Neural cell (in vitro differentiated cells): ENCODE results near the gene SYT6.

ENCODE experiments used
- EP300 ChIP-seq: fragments of 450-650 bp; conservative IDR thresholded peaks from 2 replicates; pipeline ENCODE4 v1.6.1; 2014; ENCODE audit warnings: antibody characterized with exemption, mild to moderate bottlenecking, moderate library complexity; ENCODE audit not compliant: poor library complexity, severe bottlenecking
- EZH2 ChIP-seq: fragments of 200-600, 300-800 bp; shearing (Covaris generic), sonication (generic); IDR thresholded peaks from 2 replicates; pipeline ENCODE4 v1.6.1; 2014; ENCODE audit warnings: antibody characterized with exemption, low read length, borderline replicate concordance, mild to moderate bottlenecking; ENCODE audit not compliant: insufficient read depth, poor library complexity, severe bottlenecking
- POLR2AphosphoS5 ChIP-seq: IDR thresholded peaks from 2 replicates; pipeline ENCODE4 v1.6.1; 2012
- RAD21 ChIP-seq: fragments of 450-650 bp; conservative IDR thresholded peaks from 2 replicates; pipeline ENCODE4 v1.6.1; 2014; ENCODE audit warnings: antibody characterized with exemption, mild to moderate bottlenecking, moderate library complexity
- SMC3 ChIP-seq: fragments of 450-650 bp; conservative IDR thresholded peaks from 2 replicates; pipeline ENCODE4 v1.6.1; 2014; ENCODE audit warnings: antibody characterized with exemption, mild to moderate bottlenecking, moderate library complexity; ENCODE audit not compliant: poor library complexity
- TF ChIP-seq, protein P1 (sequence below): fragments of 450-650 bp; IDR thresholded peaks from 2 replicates; pipeline ENCODE4 v1.5.1; 2014; ENCODE audit warnings: antibody characterized with exemption, mild to moderate bottlenecking, moderate library complexity; ENCODE audit not compliant: poor library complexity, severe bottlenecking
- TF ChIP-seq, protein P2 (sequence below): IDR thresholded peaks from 2 replicates; pipeline ENCODE4 v1.6.1; 2012; ENCODE audit warnings: borderline replicate concordance

DNA sequence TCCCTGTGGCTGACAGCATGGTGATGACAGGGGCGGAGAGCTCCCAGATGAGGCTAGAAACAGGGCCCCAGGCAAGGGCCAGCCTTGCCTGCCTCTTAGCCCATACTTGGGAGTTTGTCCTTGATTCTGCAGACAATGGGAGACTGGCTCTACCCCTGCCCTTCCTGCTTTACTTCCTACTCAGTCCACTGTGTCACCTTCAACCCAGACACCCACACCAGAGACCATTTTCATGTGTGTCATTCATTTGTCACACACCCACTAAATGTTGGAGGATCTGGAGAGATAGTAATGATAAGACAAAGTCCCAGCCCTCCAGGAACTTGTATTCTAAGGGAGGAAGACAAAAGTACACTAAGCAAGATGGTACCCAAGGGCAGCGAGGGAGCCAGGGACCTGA lies 43.7 kb downstream of the SYT6 start:
- TF ChIP-seq, protein P1, sequence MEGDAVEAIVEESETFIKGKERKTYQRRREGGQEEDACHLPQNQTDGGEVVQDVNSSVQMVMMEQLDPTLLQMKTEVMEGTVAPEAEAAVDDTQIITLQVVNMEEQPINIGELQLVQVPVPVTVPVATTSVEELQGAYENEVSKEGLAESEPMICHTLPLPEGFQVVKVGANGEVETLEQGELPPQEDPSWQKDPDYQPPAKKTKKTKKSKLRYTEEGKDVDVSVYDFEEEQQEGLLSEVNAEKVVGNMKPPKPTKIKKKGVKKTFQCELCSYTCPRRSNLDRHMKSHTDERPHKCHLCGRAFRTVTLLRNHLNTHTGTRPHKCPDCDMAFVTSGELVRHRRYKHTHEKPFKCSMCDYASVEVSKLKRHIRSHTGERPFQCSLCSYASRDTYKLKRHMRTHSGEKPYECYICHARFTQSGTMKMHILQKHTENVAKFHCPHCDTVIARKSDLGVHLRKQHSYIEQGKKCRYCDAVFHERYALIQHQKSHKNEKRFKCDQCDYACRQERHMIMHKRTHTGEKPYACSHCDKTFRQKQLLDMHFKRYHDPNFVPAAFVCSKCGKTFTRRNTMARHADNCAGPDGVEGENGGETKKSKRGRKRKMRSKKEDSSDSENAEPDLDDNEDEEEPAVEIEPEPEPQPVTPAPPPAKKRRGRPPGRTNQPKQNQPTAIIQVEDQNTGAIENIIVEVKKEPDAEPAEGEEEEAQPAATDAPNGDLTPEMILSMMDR: no peak
- TF ChIP-seq, protein P2, sequence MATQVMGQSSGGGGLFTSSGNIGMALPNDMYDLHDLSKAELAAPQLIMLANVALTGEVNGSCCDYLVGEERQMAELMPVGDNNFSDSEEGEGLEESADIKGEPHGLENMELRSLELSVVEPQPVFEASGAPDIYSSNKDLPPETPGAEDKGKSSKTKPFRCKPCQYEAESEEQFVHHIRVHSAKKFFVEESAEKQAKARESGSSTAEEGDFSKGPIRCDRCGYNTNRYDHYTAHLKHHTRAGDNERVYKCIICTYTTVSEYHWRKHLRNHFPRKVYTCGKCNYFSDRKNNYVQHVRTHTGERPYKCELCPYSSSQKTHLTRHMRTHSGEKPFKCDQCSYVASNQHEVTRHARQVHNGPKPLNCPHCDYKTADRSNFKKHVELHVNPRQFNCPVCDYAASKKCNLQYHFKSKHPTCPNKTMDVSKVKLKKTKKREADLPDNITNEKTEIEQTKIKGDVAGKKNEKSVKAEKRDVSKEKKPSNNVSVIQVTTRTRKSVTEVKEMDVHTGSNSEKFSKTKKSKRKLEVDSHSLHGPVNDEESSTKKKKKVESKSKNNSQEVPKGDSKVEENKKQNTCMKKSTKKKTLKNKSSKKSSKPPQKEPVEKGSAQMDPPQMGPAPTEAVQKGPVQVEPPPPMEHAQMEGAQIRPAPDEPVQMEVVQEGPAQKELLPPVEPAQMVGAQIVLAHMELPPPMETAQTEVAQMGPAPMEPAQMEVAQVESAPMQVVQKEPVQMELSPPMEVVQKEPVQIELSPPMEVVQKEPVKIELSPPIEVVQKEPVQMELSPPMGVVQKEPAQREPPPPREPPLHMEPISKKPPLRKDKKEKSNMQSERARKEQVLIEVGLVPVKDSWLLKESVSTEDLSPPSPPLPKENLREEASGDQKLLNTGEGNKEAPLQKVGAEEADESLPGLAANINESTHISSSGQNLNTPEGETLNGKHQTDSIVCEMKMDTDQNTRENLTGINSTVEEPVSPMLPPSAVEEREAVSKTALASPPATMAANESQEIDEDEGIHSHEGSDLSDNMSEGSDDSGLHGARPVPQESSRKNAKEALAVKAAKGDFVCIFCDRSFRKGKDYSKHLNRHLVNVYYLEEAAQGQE: no peak
- TF ChIP-seq POLR2AphosphoS5 (no peak), EZH2 (no peak), EP300 (no peak), RAD21 (no peak), SMC3 (no peak)
